Subcutaneous abdominal adipose tissue (tissue), 5 donors: Measurements from ENCODE around the gene DHPS.
"Not testable (repeated sequence)": the region's sequence is repeated elsewhere in the genome, so short reads cannot be mapped to it uniquely, and the experiment has no call there.

Experiments used
- H3K27ac ChIP-seq: one replicate; pipeline ENCODE4 v1.7.0; 2013; ENCODE audit warnings: low read depth, mild to moderate bottlenecking, inconsistent platforms, low read length, moderate library complexity
- H3K27me3 ChIP-seq, 5 donors: one replicate each; pipeline ENCODE4 v1.7.0; 2013; ENCODE audit warnings: low read length in 5 of 5, inconsistent platforms in 1 of 5; ENCODE audit not compliant: control insufficient read depth in 5 of 5, insufficient read depth in 4 of 5
- H3K36me3 ChIP-seq, 5 donors: one replicate each; pipeline ENCODE4 v1.7.0; 2013; ENCODE audit warnings: low read length in 5 of 5; ENCODE audit not compliant: control insufficient read depth in 5 of 5, insufficient read depth in 5 of 5
- H3K4me1 ChIP-seq, 5 donors: one replicate each; pipeline ENCODE4 v1.7.0; 2013; ENCODE audit warnings: low read length in 5 of 5, mild to moderate bottlenecking in 3 of 5, moderate library complexity in 1 of 5; ENCODE audit not compliant: control insufficient read depth in 5 of 5, insufficient read depth in 5 of 5
- H3K4me3 ChIP-seq, 5 donors: one replicate each; pipeline ENCODE4 v1.7.0; 2013; ENCODE audit warnings: low read length in 5 of 5, low read depth in 1 of 5
- H3K9ac ChIP-seq, 5 donors: one replicate each; pipeline ENCODE4 v1.7.0; 2013; ENCODE audit warnings: low read length in 5 of 5, mild to moderate bottlenecking in 4 of 5, moderate library complexity in 3 of 5
- H3K9me3 ChIP-seq, 5 donors: one replicate each; pipeline ENCODE4 v1.7.0; 2013; ENCODE audit warnings: low read length in 5 of 5; ENCODE audit not compliant: control insufficient read depth in 5 of 5
- donor health status: healthy.
- donor health status: healthy.
- donor health status: healthy.
- donor health status: healthy.
- donor health status: healthy.

Gene DHPS

GRCh38 chr19:12705654-12706331, 24.1 kb upstream of the DHPS start:
- Histone ChIP-seq H3K4me3 (no peak overlapping the region), H3K27ac (no peak overlapping the region), H3K4me1 (no peaks in the 10 kb centered on the region), H3K27me3 (no peaks in the 10 kb centered on the region), H3K9me3 (no peaks in the 10 kb centered on the region), H3K9ac (no peak overlapping the region), H3K36me3 (peaks cover 0 to 91% (median 75%) of the 10 kb centered on the region in 5 donors)

- Histone ChIP-seq H3K4me3 (no peak overlapping the region), H3K36me3 (peaks cover 0 to 91% (median 75%) of the 10 kb centered on the region in 5 donors), H3K27ac (no peak overlapping the region), H3K9me3 (no peaks in the 10 kb centered on the region), H3K9ac (no peak overlapping the region), H3K27me3 (no peaks in the 10 kb centered on the region), H3K4me1 (no peaks in the 10 kb centered on the region)
These were observed 23.5 kb upstream of the DHPS start for GRCh38 chr19:12705169-12705568.

GRCh38 chr19:12703046-12703445, 21.4 kb upstream of the DHPS start:
- H3K9me3 ChIP-seq, result no peaks in the 10 kb centered on the region
- peaks cover 0 to 84% (median 70%) of the 10 kb centered on the region in 5 donors for H3K36me3 ChIP-seq
- no peaks in the 10 kb centered on the region for H3K27me3 ChIP-seq
- H3K4me1 ChIP-seq, result no peaks in the 10 kb centered on the region
- no peak overlapping the region for H3K4me3 ChIP-seq
- H3K27ac ChIP-seq, result no peak overlapping the region
- no peak overlapping the region for H3K9ac ChIP-seq

- no peaks in the 10 kb centered on the region for H3K9me3 ChIP-seq
- peaks cover 0 to 80% (median 69%) of the 10 kb centered on the region in 5 donors for H3K36me3 ChIP-seq
- H3K4me3 ChIP-seq, result no peak overlapping the region
- H3K27ac ChIP-seq, result no peak overlapping the region
- no peak overlapping the region for H3K9ac ChIP-seq
- no peaks in the 10 kb centered on the region for H3K27me3 ChIP-seq
- H3K4me1 ChIP-seq, result peaks cover 2 to 7% (median 5%) of the 10 kb centered on the region in 5 donors
These were observed 20.1 kb upstream of the DHPS start for GRCh38 chr19:12701596-12702282.

- H3K9me3 ChIP-seq, result no peaks in the 10 kb centered on the region
- no peak overlapping the region for H3K4me3 ChIP-seq
- peaks cover 0 to 46% (median 36%) of the 10 kb centered on the region in 5 donors for H3K36me3 ChIP-seq
- H3K27ac ChIP-seq, result no peak overlapping the region
- H3K9ac ChIP-seq, result no peak overlapping the region
- peaks cover 2 to 23% (median 19%) of the 10 kb centered on the region in 5 donors for H3K4me1 ChIP-seq
- H3K27me3 ChIP-seq, result no peaks in the 10 kb centered on the region
These were observed 16.5 kb upstream of the DHPS start for GRCh38 chr19:12698138-12698537.

- H3K9ac ChIP-seq, H3K9me3 ChIP-seq, H3K27me3 ChIP-seq, H3K4me3 ChIP-seq, H3K27ac ChIP-seq: not testable (repeated sequence)
- peaks cover 2 to 23% (median 19%) of the 10 kb centered on the region in 5 donors for H3K4me1 ChIP-seq
- H3K36me3 ChIP-seq, result peaks cover 0 to 39% (median 29%) of the 10 kb centered on the region in 5 donors
These were observed 15.7 kb upstream of the DHPS start for GRCh38 chr19:12697425-12697824.

GRCh38 chr19:12696366-12697335, 15.0 kb upstream of the DHPS start, which contains the start of gene FBXW9:
TSS of gene FBXW9 (minus strand) at chr19:12696631. CDS start at chr19:12696581, 50 bp downstream.
- Histone ChIP-seq H3K4me1 (peaks cover 2 to 23% (median 19%) of the 10 kb centered on the region in 5 donors), H3K27ac (peak within 1 kb of the TSS; percentile 84), H3K27me3 (no peaks in the 10 kb centered on the region), H3K36me3 (peaks cover 0 to 31% (median 21%) of the 10 kb centered on the region in 5 donors), H3K4me3 (peak within 1 kb of the TSS; percentile 84 to 99 (median 95)), H3K9me3 (no peaks in the 10 kb centered on the region), H3K9ac (peak within 1 kb of the TSS; percentile 68 to 93 (median 89))

- H3K4me3 ChIP-seq, result peak overlapping the region; percentile 71 to 99 (median 91)
- H3K9me3 ChIP-seq, result no peaks in the 10 kb centered on the region
- peaks cover 0 to 24% (median 17%) of the 10 kb centered on the region in 5 donors for H3K36me3 ChIP-seq
- peak overlapping the region; percentile 84 for H3K27ac ChIP-seq
- H3K4me1 ChIP-seq, result peaks cover 2 to 23% (median 19%) of the 10 kb centered on the region in 5 donors
- no peaks in the 10 kb centered on the region for H3K27me3 ChIP-seq
- H3K9ac ChIP-seq, result peak overlapping the region in 4 of 5 donors; percentile 85 to 93 (median 90)
These were observed 14.3 kb upstream of the DHPS start for GRCh38 chr19:12695997-12696365.

GRCh38 chr19:12695514-12695913, 13.8 kb upstream of the DHPS start:
- no peaks in the 10 kb centered on the region for H3K27me3 ChIP-seq
- peaks cover 0 to 20% (median 12%) of the 10 kb centered on the region in 5 donors for H3K36me3 ChIP-seq
- H3K27ac ChIP-seq, result no peak overlapping the region
- no peaks in the 10 kb centered on the region for H3K9me3 ChIP-seq
- peaks cover 2 to 23% (median 19%) of the 10 kb centered on the region in 5 donors for H3K4me1 ChIP-seq
- peak overlapping the region in 4 of 5 donors; percentile 10 to 93 (median 60) for H3K9ac ChIP-seq
- H3K4me3 ChIP-seq, result peak overlapping the region; percentile 71 to 99 (median 91)
